Measurements from ENCODE around the gene CKLF. TPM values are rescaled to one million over a fixed set of nuclear protein-coding genes. Genes with fewer than 3 reads are reported as not detected.

The CKLF gene
- total RNA-seq, 4 donors from 2014 or later, result 7.5 to 47.1 (median 22.2) TPM

DNA sequence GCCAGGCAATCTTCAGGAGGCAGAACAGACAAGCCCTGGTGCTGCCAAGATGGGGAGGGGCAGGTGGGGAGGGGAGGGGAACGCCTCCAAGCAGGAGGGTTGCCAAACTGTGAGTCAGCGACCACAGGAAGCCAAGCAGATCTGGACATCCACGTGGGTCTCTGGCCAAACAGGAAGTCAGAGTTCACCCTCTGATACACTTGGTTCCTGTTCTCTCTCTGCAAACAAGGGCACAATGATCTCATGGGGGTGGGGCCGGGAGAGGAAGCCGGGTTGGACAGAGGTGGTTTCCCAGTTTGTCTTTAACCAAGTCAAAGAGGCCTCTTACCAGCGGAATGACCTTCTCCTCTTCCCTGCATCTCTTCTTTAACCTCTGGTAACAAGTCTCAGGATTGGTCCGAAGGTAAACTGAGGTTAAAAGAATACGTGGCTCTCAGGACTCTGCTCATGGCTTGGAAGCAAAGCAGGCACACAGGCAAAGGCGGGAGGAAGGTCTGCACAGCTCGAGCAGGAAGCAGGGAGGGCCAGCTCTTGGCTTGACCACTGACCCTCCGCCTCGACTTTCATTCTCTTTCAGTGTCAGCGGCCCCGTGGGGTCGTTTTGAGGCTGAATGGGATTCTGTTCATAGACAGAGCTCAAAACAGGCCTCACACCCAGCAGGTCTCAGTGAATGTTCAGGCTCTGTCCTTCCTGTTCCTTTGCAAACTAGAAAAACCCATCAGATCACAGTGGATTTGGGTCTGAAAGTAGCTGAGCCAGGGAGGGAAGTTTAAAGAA, 35.4 kb upstream of the CKLF start:
- H3K4me3 ChIP-seq, result peak overlapping the region in 3 of 4 donors; percentile 27 to 34 (median 31)
- H3K27me3 ChIP-seq, result no peaks in the 10 kb centered on the region

GRCh38 chr16:66517586-66518263, 34.7 kb upstream of the CKLF start:
- TF ChIP-seq POLR2A (IDR thresholded peaks at IDR 0.05), result no peak
- TF ChIP-seq, protein P1, sequence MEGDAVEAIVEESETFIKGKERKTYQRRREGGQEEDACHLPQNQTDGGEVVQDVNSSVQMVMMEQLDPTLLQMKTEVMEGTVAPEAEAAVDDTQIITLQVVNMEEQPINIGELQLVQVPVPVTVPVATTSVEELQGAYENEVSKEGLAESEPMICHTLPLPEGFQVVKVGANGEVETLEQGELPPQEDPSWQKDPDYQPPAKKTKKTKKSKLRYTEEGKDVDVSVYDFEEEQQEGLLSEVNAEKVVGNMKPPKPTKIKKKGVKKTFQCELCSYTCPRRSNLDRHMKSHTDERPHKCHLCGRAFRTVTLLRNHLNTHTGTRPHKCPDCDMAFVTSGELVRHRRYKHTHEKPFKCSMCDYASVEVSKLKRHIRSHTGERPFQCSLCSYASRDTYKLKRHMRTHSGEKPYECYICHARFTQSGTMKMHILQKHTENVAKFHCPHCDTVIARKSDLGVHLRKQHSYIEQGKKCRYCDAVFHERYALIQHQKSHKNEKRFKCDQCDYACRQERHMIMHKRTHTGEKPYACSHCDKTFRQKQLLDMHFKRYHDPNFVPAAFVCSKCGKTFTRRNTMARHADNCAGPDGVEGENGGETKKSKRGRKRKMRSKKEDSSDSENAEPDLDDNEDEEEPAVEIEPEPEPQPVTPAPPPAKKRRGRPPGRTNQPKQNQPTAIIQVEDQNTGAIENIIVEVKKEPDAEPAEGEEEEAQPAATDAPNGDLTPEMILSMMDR (IDR thresholded peaks at IDR 0.05), result no peak
- no peaks in the 10 kb centered on the region for H3K9me3 ChIP-seq
- DNase-seq, result peak in 2 of 3 donors; percentile 16 to 54
- no peaks in the 10 kb centered on the region for H3K27me3 ChIP-seq
- peak overlapping the region in 2 of 4 donors; percentile 31 to 34 for H3K4me3 ChIP-seq
- H3K27ac ChIP-seq, result peak overlapping the region; percentile 83 to 99 (median 92)
- H3K4me1 ChIP-seq, result peaks cover 17 to 60% (median 53%) of the 10 kb centered on the region in 4 donors
- H3K36me3 ChIP-seq, result no peaks in the 10 kb centered on the region

More for the DNA sequence above, 35.4 kb upstream of the CKLF start:
- DNase-seq, result peak; percentile 96 to 98 (median 97)
- peaks cover 17 to 54% (median 46%) of the 10 kb centered on the region in 4 donors for H3K4me1 ChIP-seq
- peak overlapping the region; percentile 83 to 99 (median 92) for H3K27ac ChIP-seq
- H3K9me3 ChIP-seq, result no peaks in the 10 kb centered on the region
- no peaks in the 10 kb centered on the region for H3K36me3 ChIP-seq
- TF ChIP-seq, protein P1 (IDR thresholded peaks at IDR 0.05), result peak in 1 of 6 experiments; percentile 8
- TF ChIP-seq POLR2A (IDR thresholded peaks at IDR 0.05), result peak in 1 of 2 donors; percentile 70

DNA sequence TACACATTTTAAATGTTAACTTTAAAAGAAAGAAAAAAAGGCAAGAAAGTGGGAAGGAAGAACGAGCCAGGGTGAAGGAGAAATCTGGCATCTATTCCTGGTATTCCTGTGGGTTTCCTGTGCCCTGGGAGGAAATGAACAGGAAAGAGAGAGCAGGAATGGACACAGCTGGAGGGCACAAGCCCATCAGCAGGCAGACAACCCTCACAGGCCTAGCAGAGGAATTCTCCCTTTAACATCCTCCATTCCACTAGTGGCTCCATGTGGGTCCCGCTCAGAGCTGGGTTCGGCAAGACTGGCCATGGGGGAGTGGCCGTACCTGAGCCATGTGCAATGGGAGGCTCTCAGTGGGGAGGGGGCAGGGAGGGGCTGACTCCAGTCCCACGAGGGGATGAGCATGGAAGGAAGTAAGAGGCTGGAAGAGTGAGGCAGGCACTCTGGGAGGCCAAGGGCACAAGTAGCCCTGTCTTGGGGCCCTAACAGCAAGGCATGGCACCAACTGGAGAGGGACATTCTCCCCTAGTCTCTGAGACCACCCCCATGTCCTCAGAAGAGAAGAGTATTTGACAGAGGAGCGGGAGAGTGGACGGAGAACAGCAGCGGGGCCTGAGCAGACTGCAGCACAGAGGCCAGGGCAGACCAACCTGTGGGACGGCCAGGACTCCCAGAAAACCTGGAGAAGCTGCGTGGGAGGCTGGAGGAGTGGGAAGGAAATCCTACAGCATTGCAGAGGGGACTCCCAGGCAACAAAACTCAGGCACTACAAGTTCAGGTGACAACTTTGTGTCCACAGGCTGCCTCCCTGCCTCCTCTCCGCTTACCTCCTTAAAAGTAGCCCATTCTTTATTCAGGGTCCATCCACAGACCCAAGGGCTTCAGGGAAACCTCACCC, 32.6 kb upstream of the CKLF start:
- peaks cover 0 to 7% (median 0%) of the 10 kb centered on the region in 3 donors for H3K36me3 ChIP-seq
- DNase-seq, result peak in 1 of 3 donors; percentile 23
- H3K27ac ChIP-seq, result peak overlapping the region; percentile 50 to 80 (median 74)
- peaks cover 17 to 75% (median 69%) of the 10 kb centered on the region in 4 donors for H3K4me1 ChIP-seq
- no peak for TF ChIP-seq POLR2A (IDR thresholded peaks at IDR 0.05)
- TF ChIP-seq, protein P1 (IDR thresholded peaks at IDR 0.05), result no peak
- H3K4me3 ChIP-seq, result no peak overlapping the region
- H3K9me3 ChIP-seq, result no peaks in the 10 kb centered on the region
- no peaks in the 10 kb centered on the region for H3K27me3 ChIP-seq

DNA sequence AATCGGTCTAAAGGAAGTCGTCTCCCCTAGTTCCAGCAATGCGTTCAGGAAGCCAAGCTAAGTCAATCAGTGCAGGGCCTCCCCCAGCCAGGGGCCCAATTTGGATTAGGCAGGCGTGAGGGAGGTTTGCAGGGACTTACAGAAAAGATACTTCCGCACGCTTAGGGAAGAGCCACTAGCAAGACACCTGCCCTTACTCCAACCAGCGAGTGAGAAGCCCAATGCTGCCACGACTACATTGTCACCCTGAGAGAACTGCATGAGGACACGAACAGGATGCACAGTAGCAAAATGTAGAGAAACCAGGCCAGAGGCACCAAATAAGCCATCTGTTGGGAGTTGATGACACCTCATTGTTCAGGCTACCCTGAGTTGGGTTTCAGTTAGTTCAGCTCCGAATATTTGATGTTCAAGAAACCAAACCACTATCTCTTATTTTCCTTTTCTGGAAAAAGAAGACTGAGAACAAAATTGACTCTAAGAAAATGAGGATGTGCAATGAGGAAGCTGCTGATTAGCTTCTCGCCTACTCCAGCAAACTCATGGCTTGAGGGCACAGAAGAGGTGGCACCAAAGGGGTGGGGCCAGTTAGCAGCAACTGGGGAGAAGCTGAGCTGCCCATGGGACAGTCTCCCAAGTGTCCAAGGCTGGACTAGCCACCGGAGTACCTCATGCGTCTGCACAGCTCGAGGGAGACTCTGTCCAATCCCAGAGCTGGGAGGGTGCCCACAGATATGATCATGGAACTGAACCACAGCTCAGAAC, 31.8 kb upstream of the CKLF start:
- Histone ChIP-seq H3K4me3 (no peak overlapping the region), H3K4me1 (peaks cover 17 to 79% (median 69%) of the 10 kb centered on the region in 4 donors), H3K9me3 (no peaks in the 10 kb centered on the region), H3K36me3 (peaks cover 0 to 8% (median 0%) of the 10 kb centered on the region in 3 donors), H3K27ac (peak overlapping the region; percentile 50 to 80 (median 74)), H3K27me3 (no peaks in the 10 kb centered on the region)
- TF ChIP-seq POLR2A (IDR thresholded peaks at IDR 0.05), result no peak
- TF ChIP-seq, protein P1 (IDR thresholded peaks at IDR 0.05), result no peak
- DNase-seq, result peak in 2 of 3 donors; percentile 34 to 53
